Liver (tissue), 9 donors: ENCODE results near the gene BTF3L4. TPM values are rescaled to one million over a fixed set of nuclear protein-coding genes. Genes with fewer than 3 reads are reported as not detected.

ENCODE experiments used
- DNase-seq: peaks from one replicate; pipeline ENCODE4 v3.0.0-alpha.2; 2017; ENCODE audit warnings: low spot score
- H3K27ac ChIP-seq, 2 donors: one replicate each; pipeline ENCODE4 v1.7.0; 2013; ENCODE audit warnings: inconsistent platforms in 2 of 2, low read length in 2 of 2, control low read depth in 1 of 2, low read depth in 1 of 2, mild to moderate bottlenecking in 1 of 2
- H3K27me3 ChIP-seq, 4 donors: one replicate each; pipeline versions ENCODE4 v1.6.1 to v1.7.0; 2013; ENCODE audit warnings: low read length in 3 of 4, inconsistent platforms in 1 of 4, mild to moderate bottlenecking in 1 of 4, moderate library complexity in 1 of 4; ENCODE audit not compliant: control insufficient read depth in 4 of 4, insufficient read depth in 4 of 4
- H3K36me3 ChIP-seq, 4 donors: one replicate each; pipeline versions ENCODE4 v1.6.1 to v1.7.0; 2013; ENCODE audit warnings: low read length in 3 of 4, mild to moderate bottlenecking in 3 of 4, low read depth in 1 of 4, moderate library complexity in 1 of 4; ENCODE audit not compliant: control insufficient read depth in 4 of 4, insufficient read depth in 3 of 4
- H3K4me1 ChIP-seq, 4 donors: one replicate each; pipeline versions ENCODE4 v1.6.1 to v1.7.0; 2013; ENCODE audit warnings: low read length in 3 of 4, mild to moderate bottlenecking in 3 of 4, moderate library complexity in 1 of 4; ENCODE audit not compliant: control insufficient read depth in 4 of 4, insufficient read depth in 4 of 4
- H3K4me3 ChIP-seq, 3 donors: one replicate each; pipeline versions ENCODE4 v1.6.1 to v1.7.0; 2013; ENCODE audit warnings: low read length in 3 of 3, control low read depth in 1 of 3, low read depth in 1 of 3, mild to moderate bottlenecking in 1 of 3
- H3K9ac ChIP-seq, 2 donors: one replicate each; pipeline ENCODE4 v1.7.0; 2013; ENCODE audit warnings: low read length in 2 of 2, mild to moderate bottlenecking in 2 of 2, moderate library complexity in 2 of 2, control low read depth in 1 of 2, low read depth in 1 of 2
- H3K9me3 ChIP-seq, 4 donors: one replicate each; pipeline versions ENCODE4 v1.6.1 to v1.7.0; 2013; ENCODE audit warnings: low read length in 3 of 4; ENCODE audit not compliant: control insufficient read depth in 4 of 4
- ATF3 ChIP-seq: IDR thresholded peaks from 2 replicates; pipeline ENCODE4 v1.6.1; 2016; ENCODE audit warnings: antibody characterized with exemption
- CTCF ChIP-seq: fragments of 150-350 bp; IDR thresholded peaks from 2 replicates; pipeline ENCODE4 v1.5.1; 2017; ENCODE audit warnings: improper control_type of control experiment, low read depth, low read length; ENCODE audit not compliant: missing input control
- EGR1 ChIP-seq, 2 donors: IDR thresholded peaks; 2 replicates each; pipeline ENCODE4 v1.6.1; 2016 to 2018; ENCODE audit warnings: antibody characterized with exemption in 2 of 2, low read depth in 2 of 2
- FOXA1 ChIP-seq: IDR thresholded peaks from 2 replicates; pipeline ENCODE4 v1.6.1; 2016; ENCODE audit warnings: antibody characterized with exemption
- FOXA2 ChIP-seq: IDR thresholded peaks from 2 replicates; pipeline ENCODE4 v1.6.1; 2016; ENCODE audit warnings: antibody characterized with exemption
- GABPA ChIP-seq, 2 donors: IDR thresholded peaks in 1 of 2; conservative IDR thresholded peaks in 1 of 2; 2 replicates each; pipeline ENCODE4 v1.6.1; 2016; ENCODE audit warnings: antibody characterized with exemption in 2 of 2, mild to moderate bottlenecking in 1 of 2, moderate library complexity in 1 of 2
- HNF4A ChIP-seq, 2 donors: conservative IDR thresholded peaks; 2 replicates each; pipeline ENCODE4 v1.6.1; 2016; ENCODE audit warnings: antibody characterized with exemption in 2 of 2, mild to moderate bottlenecking in 2 of 2
- HNF4G ChIP-seq: IDR thresholded peaks from 2 replicates; pipeline ENCODE4 v1.6.1; 2016; ENCODE audit warnings: antibody characterized with exemption
- JUND ChIP-seq, 2 donors: IDR thresholded peaks; 2 replicates each; pipeline ENCODE4 v1.6.1; 2016; ENCODE audit warnings: antibody characterized with exemption in 2 of 2
- MAX ChIP-seq: IDR thresholded peaks from 2 replicates; pipeline ENCODE4 v1.6.1; 2016; ENCODE audit warnings: antibody characterized with exemption
- NR2F2 ChIP-seq: IDR thresholded peaks from 2 replicates; pipeline ENCODE4 v1.6.1; 2016; ENCODE audit warnings: antibody characterized with exemption
- RAD21 ChIP-seq, 2 donors: IDR thresholded peaks; 2 replicates each; pipeline ENCODE4 v1.6.1; 2016; ENCODE audit warnings: antibody characterized with exemption in 2 of 2, mild to moderate bottlenecking in 2 of 2
- REST ChIP-seq: IDR thresholded peaks from 2 replicates; pipeline ENCODE4 v1.6.1; 2016; ENCODE audit warnings: antibody characterized with exemption, mild to moderate bottlenecking
- RXRA ChIP-seq, 2 donors: IDR thresholded peaks; 2 replicates each; pipeline ENCODE4 v1.6.1; 2017 to 2018; ENCODE audit warnings: antibody characterized with exemption in 2 of 2, mild to moderate bottlenecking in 1 of 2
- SP1 ChIP-seq: IDR thresholded peaks from 2 replicates; pipeline ENCODE4 v1.6.1; 2018; ENCODE audit warnings: antibody characterized with exemption, mild to moderate bottlenecking
- TAF1 ChIP-seq: conservative IDR thresholded peaks from 2 replicates; pipeline ENCODE4 v1.6.1; 2016; ENCODE audit warnings: antibody characterized with exemption, mild to moderate bottlenecking
- YY1 ChIP-seq: IDR thresholded peaks from 2 replicates; pipeline ENCODE4 v1.6.1; 2016; ENCODE audit warnings: antibody characterized with exemption, mild to moderate bottlenecking
- ZBTB33 ChIP-seq: IDR thresholded peaks from 2 replicates; pipeline ENCODE4 v1.6.1; 2016; ENCODE audit warnings: antibody characterized with exemption
- WGBS: extraction: QIAGEN DNeasy Blood & Tissue Kit; methylation state at CpG from one replicate; pipeline ENCODE4 v1.1.7; 2013; 5-methylcytosine and 5-hydroxymethylcytosine counted together
- polyA plus RNA-seq, 2 donors: library from polyadenylated mRNA; stranded (reverse) in 1 of 2; unstranded in 1 of 2; fragments of 200-250 nt in 1 of 2; fragments of >200 nt in 1 of 2; fragmentation: Nextera tagmentation in 1 of 2; extraction: Ambion mirVana in 1 of 2; gene quantifications; one replicate each; pipeline versions ENCODE4 v1.2.1 to v1.2.3, GENCODE V29; 2013 to 2015
- total RNA-seq, 2 donors: library from RNA; depleted of rRNA; stranded (reverse); fragments of >200 nt; gene quantifications; one replicate each; pipeline ENCODE4 v1.2.3, GENCODE V29; 2014
- donor health status: healthy.
- donor health status: healthy.
- donor health status: healthy.
- donor health status: healthy.
- donor health status: healthy.

The BTF3L4 gene
- total and polyA plus RNA-seq, 4 donors: 13.4 to 33.3 (median 18.5) TPM

- DNase-seq: no peak
- H3K36me3 ChIP-seq: no peaks in the 10 kb centered on the region
- H3K9ac ChIP-seq: no peak overlapping the region
- WGBS: 86% methylated on average over 7 of the region's 7 CpGs
- no peaks in the 10 kb centered on the region for H3K27me3 ChIP-seq
- TF ChIP-seq ZBTB33: no peak
- no peak for TF ChIP-seq CTCF
- no peak for TF ChIP-seq GABPA (IDR thresholded peaks at IDR 0.05 in 1 of 2, conservative IDR thresholded peaks at IDR 0.05 in 1 of 2)
- TF ChIP-seq RXRA (IDR thresholded peaks at IDR 0.05): no peak
- TF ChIP-seq HNF4A (conservative IDR thresholded peaks at IDR 0.05): no peak
- no peak for TF ChIP-seq FOXA1
- no peak for TF ChIP-seq EGR1 (IDR thresholded peaks at IDR 0.05; ENCODE audit: low read depth in 2 of 2)
- no peak for TF ChIP-seq NR2F2
- no peak for TF ChIP-seq MAX
- TF ChIP-seq REST: no peak
- no peak for TF ChIP-seq ATF3
- TF ChIP-seq RAD21 (IDR thresholded peaks at IDR 0.05): no peak
- TF ChIP-seq SP1: no peak
- no peak for TF ChIP-seq HNF4G
- no peak for TF ChIP-seq FOXA2
- no peak for TF ChIP-seq TAF1
- TF ChIP-seq JUND (IDR thresholded peaks at IDR 0.05): no peak
- no peak for TF ChIP-seq YY1
- no peak overlapping the region for H3K27ac ChIP-seq
- no peak overlapping the region for H3K4me3 ChIP-seq
- H3K9me3 ChIP-seq: no peaks in the 10 kb centered on the region
- H3K4me1 ChIP-seq: no peaks in the 10 kb centered on the region
These were observed 47.9 kb upstream of the BTF3L4 start for GRCh38 chr1:52008071-52008809.
